ENCODE measurements around the gene SNX8.

DNA sequence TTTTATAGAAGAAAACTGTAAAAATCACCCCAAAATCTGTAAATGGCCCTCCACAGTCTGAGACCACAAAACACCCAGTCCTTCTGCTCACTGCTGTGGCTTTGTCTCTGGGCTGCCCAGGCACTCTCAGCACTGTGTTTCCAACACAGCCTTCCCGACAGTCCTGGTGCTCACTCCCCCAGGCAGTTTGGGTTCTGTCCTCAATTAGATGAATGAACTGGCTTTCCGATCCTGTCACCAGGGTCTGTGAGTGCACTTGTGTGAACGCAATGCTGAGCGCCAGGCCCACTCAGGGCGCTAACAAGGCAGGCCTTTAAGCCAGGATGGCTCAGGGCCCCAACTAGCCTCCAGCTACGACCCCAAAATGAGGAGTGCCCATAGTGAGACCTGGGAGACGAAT lies 84.8 kb downstream of the SNX8 start:
- TF ChIP-seq, protein P1, sequence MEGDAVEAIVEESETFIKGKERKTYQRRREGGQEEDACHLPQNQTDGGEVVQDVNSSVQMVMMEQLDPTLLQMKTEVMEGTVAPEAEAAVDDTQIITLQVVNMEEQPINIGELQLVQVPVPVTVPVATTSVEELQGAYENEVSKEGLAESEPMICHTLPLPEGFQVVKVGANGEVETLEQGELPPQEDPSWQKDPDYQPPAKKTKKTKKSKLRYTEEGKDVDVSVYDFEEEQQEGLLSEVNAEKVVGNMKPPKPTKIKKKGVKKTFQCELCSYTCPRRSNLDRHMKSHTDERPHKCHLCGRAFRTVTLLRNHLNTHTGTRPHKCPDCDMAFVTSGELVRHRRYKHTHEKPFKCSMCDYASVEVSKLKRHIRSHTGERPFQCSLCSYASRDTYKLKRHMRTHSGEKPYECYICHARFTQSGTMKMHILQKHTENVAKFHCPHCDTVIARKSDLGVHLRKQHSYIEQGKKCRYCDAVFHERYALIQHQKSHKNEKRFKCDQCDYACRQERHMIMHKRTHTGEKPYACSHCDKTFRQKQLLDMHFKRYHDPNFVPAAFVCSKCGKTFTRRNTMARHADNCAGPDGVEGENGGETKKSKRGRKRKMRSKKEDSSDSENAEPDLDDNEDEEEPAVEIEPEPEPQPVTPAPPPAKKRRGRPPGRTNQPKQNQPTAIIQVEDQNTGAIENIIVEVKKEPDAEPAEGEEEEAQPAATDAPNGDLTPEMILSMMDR (IDR thresholded peaks at IDR 0.05), result no peak
- TF ChIP-seq POLR2A (IDR thresholded peaks at IDR 0.05), result no peak

Data from vagina (tissue), 2 donors.